Fibroblast of villous mesenchyme (primary cell): Measurements from ENCODE around the gene ADAM23. TPM values are rescaled to one million over a fixed set of nuclear protein-coding genes. Genes with fewer than 3 reads are reported as not detected.

ENCODE experiments used
- DNase-seq: peaks from one replicate; pipeline ENCODE4 v3.0.0-alpha.2; 2010; ENCODE audit warnings: low read depth
- H3K4me3 ChIP-seq: 2 replicates; pipeline ENCODE4 v1.5.1; 2011; ENCODE audit warnings: low read depth, mild to moderate bottlenecking, low read length
- CTCF ChIP-seq: IDR thresholded peaks from 2 replicates; pipeline ENCODE4 v1.5.1; 2012; ENCODE audit warnings: low read depth, mild to moderate bottlenecking, low read length; ENCODE audit not compliant: insufficient read depth
- total RNA-seq: library from RNA; depleted of rRNA; stranded (reverse); fragments of >200 nt; gene quantifications from 2 replicates; pipeline ENCODE4 v1.2.3, GENCODE V29; 2012

ADAM23 gene
- total RNA-seq, 1 donor = 9.5 TPM

GRCh38 chr2:206478340-206478739 is 35.0 kb downstream of the ADAM23 start:
- no peak overlapping the region for H3K4me3 ChIP-seq
- DNase-seq = no peak
- TF ChIP-seq CTCF = no peak

- no peak for TF ChIP-seq CTCF
- DNase-seq = no peak
Observed at GRCh38 chr2:206480161-206480560, 36.8 kb downstream of the ADAM23 start.

GRCh38 chr2:206480620-206481019 is 37.3 kb downstream of the ADAM23 start:
- no peak for DNase-seq
- no peak for TF ChIP-seq CTCF
- no peak overlapping the region for H3K4me3 ChIP-seq

More at GRCh38 chr2:206480161-206480560, 36.8 kb downstream of the ADAM23 start:
- H3K4me3 ChIP-seq = no peak overlapping the region

- no peak for TF ChIP-seq CTCF
- H3K4me3 ChIP-seq = no peak overlapping the region
- DNase-seq = no peak
Observed at GRCh38 chr2:206481056-206481455, 37.7 kb downstream of the ADAM23 start.

- no peak overlapping the region for H3K4me3 ChIP-seq
- DNase-seq = no peak
- no peak for TF ChIP-seq CTCF
Observed at GRCh38 chr2:206482123-206482522, 38.8 kb downstream of the ADAM23 start.

GRCh38 chr2:206482633-206483032 is 39.3 kb downstream of the ADAM23 start:
- no peak for DNase-seq
- no peak for TF ChIP-seq CTCF
- H3K4me3 ChIP-seq = no peak overlapping the region

- TF ChIP-seq CTCF = no peak
- DNase-seq = no peak
- no peak overlapping the region for H3K4me3 ChIP-seq
Observed at GRCh38 chr2:206488053-206488452, 44.7 kb downstream of the ADAM23 start.
